ENCODE data around the gene ZDHHC1.

GRCh38 chr16:67407788-67408452, 8.4 kb downstream of the ZDHHC1 start:
- TF ChIP-seq CTCF (IDR thresholded peaks at IDR 0.05) (no peak), POLR2A (IDR thresholded peaks at IDR 0.05) (no peak)
